Urinary bladder (tissue), 4 donors: ENCODE measurements around the gene LMBR1. TPM values are rescaled to one million over a fixed set of nuclear protein-coding genes. Genes with fewer than 3 reads are reported as not detected.
A peak's percentile ranks its signal among the peaks of the same experiment; 100 is the strongest.
"Not testable (repeated sequence)": the region's sequence is repeated elsewhere in the genome, so short reads cannot be mapped to it uniquely, and the experiment has no call there.

ENCODE experiments used
- DNase-seq: peaks from one replicate; pipeline ENCODE4 v3.0.0-alpha.2; 2015; ENCODE audit errors: extremely low spot score
- H3K27ac ChIP-seq: one replicate; pipeline ENCODE4 v1.5.1; 2013; ENCODE audit warnings: low read depth, mild to moderate bottlenecking, moderate library complexity
- H3K36me3 ChIP-seq: one replicate; pipeline ENCODE4 v1.6.1; 2013; ENCODE audit warnings: mild to moderate bottlenecking, moderate library complexity; ENCODE audit not compliant: insufficient read depth
- H3K4me1 ChIP-seq: one replicate; pipeline ENCODE4 v1.6.1; 2013; ENCODE audit warnings: mild to moderate bottlenecking, moderate library complexity; ENCODE audit not compliant: insufficient read depth
- H3K4me3 ChIP-seq: one replicate; pipeline ENCODE4 v1.5.1; 2013; ENCODE audit warnings: low read depth, low read length
- WGBS: extraction: QIAGEN DNeasy Blood & Tissue Kit; methylation state at CpG from one replicate; pipeline ENCODE4 v1.1.7; 2013; 5-methylcytosine and 5-hydroxymethylcytosine counted together
- polyA plus RNA-seq: library from polyadenylated mRNA; stranded (reverse); fragments of 200-250 nt; gene quantifications from one replicate; pipeline ENCODE4 v1.2.3, GENCODE V29; 2013
- total RNA-seq: library from RNA; depleted of rRNA; stranded (reverse); fragments of >200 nt; gene quantifications from one replicate; pipeline ENCODE4 v1.2.3, GENCODE V29; 2014
- donor health status: healthy with polysubstance abuse.
- donor health status: healthy.

Gene LMBR1
- total and polyA plus RNA-seq, 2 donors: 25.8 to 120 TPM

GRCh38 chr7:156920487-156921373, 27.7 kb upstream of the LMBR1 start:
- not testable (repeated sequence) for H3K4me1 ChIP-seq, H3K27ac ChIP-seq, H3K4me3 ChIP-seq, DNase-seq, H3K36me3 ChIP-seq
- WGBS: 84% methylated on average over 24 of the region's 24 CpGs

- H3K4me3 ChIP-seq: no peak overlapping the region
- no peak overlapping the region for H3K27ac ChIP-seq
- no peaks in the 10 kb centered on the region for H3K36me3 ChIP-seq
- 74% methylated on average over 5 of the region's 5 CpGs for WGBS
- no peak for DNase-seq
- H3K4me1 ChIP-seq: no peaks in the 10 kb centered on the region
Observed at GRCh38 chr7:156920076-156920475, 27.1 kb upstream of the LMBR1 start.

- no peak for DNase-seq
- Histone ChIP-seq H3K4me3 (no peak overlapping the region), H3K4me1 (no peaks in the 10 kb centered on the region), H3K27ac (no peak overlapping the region), H3K36me3 (no peaks in the 10 kb centered on the region)
- WGBS: 81% methylated on average over 19 of the region's 19 CpGs
Observed at GRCh38 chr7:156919132-156919713, 26.2 kb upstream of the LMBR1 start.

- Histone ChIP-seq H3K4me1 (no peaks in the 10 kb centered on the region), H3K27ac (no peak overlapping the region), H3K4me3 (no peak overlapping the region), H3K36me3 (no peaks in the 10 kb centered on the region)
- WGBS: 59% methylated on average over 1 of the region's 1 CpG
- no peak for DNase-seq
Observed at GRCh38 chr7:156918635-156919034, 25.7 kb upstream of the LMBR1 start.

- DNase-seq, H3K36me3 ChIP-seq, H3K4me1 ChIP-seq, H3K27ac ChIP-seq, H3K4me3 ChIP-seq: not testable (repeated sequence)
- WGBS: 71% methylated on average over 3 of the region's 3 CpGs
Observed at GRCh38 chr7:156909574-156910252, 16.7 kb upstream of the LMBR1 start.

GRCh38 chr7:156907656-156908055, 14.7 kb upstream of the LMBR1 start:
- DNase-seq: no peak
- no peaks in the 10 kb centered on the region for H3K4me1 ChIP-seq
- H3K4me3 ChIP-seq: no peak overlapping the region
- WGBS: 54% methylated on average over 4 of the region's 4 CpGs
- H3K27ac ChIP-seq: no peak overlapping the region
- no peaks in the 10 kb centered on the region for H3K36me3 ChIP-seq

- Histone ChIP-seq H3K36me3 (no peaks in the 10 kb centered on the region), H3K4me1 (no peaks in the 10 kb centered on the region), H3K27ac (no peak overlapping the region), H3K4me3 (no peak overlapping the region)
- 48% methylated on average over 4 of the region's 4 CpGs for WGBS
- no peak for DNase-seq
Observed at GRCh38 chr7:156906200-156906649, 13.2 kb upstream of the LMBR1 start.

- Histone ChIP-seq H3K27ac (peak overlapping the region; percentile 68), H3K36me3 (no peaks in the 10 kb centered on the region), H3K4me1 (no peaks in the 10 kb centered on the region), H3K4me3 (no peak overlapping the region)
- WGBS: 47% methylated on average over 10 of the region's 10 CpGs
- DNase-seq: no peak
Observed at GRCh38 chr7:156903232-156903909, 10.4 kb upstream of the LMBR1 start.

- DNase-seq, H3K4me3 ChIP-seq, H3K4me1 ChIP-seq, H3K27ac ChIP-seq, H3K36me3 ChIP-seq: not testable (repeated sequence)
- 76% methylated on average over 9 of the region's 9 CpGs for WGBS
Observed at GRCh38 chr7:156900093-156900492, 7.1 kb upstream of the LMBR1 start.

- WGBS: 92% methylated on average over 1 of the region's 1 CpG
- Histone ChIP-seq H3K4me3 (no peak overlapping the region), H3K36me3 (no peaks in the 10 kb centered on the region), H3K4me1 (no peaks in the 10 kb centered on the region), H3K27ac (no peak overlapping the region)
- no peak for DNase-seq
Observed at GRCh38 chr7:156898938-156899337, 6.0 kb upstream of the LMBR1 start.

GRCh38 chr7:156897673-156898072, 4.7 kb upstream of the LMBR1 start:
- H3K36me3 ChIP-seq: no peaks in the 10 kb centered on the region
- H3K4me1 ChIP-seq: no peaks in the 10 kb centered on the region
- H3K4me3 ChIP-seq: no peak overlapping the region
- 61% methylated on average over 8 of the region's 8 CpGs for WGBS
- no peak for DNase-seq
- no peak overlapping the region for H3K27ac ChIP-seq

GRCh38 chr7:156896388-156897022, 3.5 kb upstream of the LMBR1 start:
- Histone ChIP-seq H3K4me3 (no peak overlapping the region), H3K27ac (no peak overlapping the region), H3K4me1 (peaks cover 2% of the 10 kb centered on the region), H3K36me3 (no peaks in the 10 kb centered on the region)
- DNase-seq: no peak
- 78% methylated on average over 5 of the region's 5 CpGs for WGBS
